Epithelial cell of esophagus (primary cell): ENCODE results near the gene ALAS1.
"Not testable (repeated sequence)": the region's sequence is repeated elsewhere in the genome, so short reads cannot be mapped to it uniquely, and the experiment has no call there.

Source experiments
- DNase-seq: peaks from one replicate; pipeline ENCODE4 v3.0.0; 2010; ENCODE audit warnings: low read depth
- H3K4me3 ChIP-seq: 2 replicates; pipeline ENCODE4 v1.5.1; 2011; ENCODE audit warnings: mild to moderate bottlenecking, low read length, control low read depth
- TF ChIP-seq, protein P1 (sequence below): IDR thresholded peaks from 2 replicates; pipeline ENCODE4 v1.5.1; 2011; ENCODE audit warnings: low read depth, mild to moderate bottlenecking, low read length, control low read depth, inconsistent platforms; ENCODE audit not compliant: insufficient read depth; ENCODE audit errors: missing control alignments

ALAS1 gene

DNA sequence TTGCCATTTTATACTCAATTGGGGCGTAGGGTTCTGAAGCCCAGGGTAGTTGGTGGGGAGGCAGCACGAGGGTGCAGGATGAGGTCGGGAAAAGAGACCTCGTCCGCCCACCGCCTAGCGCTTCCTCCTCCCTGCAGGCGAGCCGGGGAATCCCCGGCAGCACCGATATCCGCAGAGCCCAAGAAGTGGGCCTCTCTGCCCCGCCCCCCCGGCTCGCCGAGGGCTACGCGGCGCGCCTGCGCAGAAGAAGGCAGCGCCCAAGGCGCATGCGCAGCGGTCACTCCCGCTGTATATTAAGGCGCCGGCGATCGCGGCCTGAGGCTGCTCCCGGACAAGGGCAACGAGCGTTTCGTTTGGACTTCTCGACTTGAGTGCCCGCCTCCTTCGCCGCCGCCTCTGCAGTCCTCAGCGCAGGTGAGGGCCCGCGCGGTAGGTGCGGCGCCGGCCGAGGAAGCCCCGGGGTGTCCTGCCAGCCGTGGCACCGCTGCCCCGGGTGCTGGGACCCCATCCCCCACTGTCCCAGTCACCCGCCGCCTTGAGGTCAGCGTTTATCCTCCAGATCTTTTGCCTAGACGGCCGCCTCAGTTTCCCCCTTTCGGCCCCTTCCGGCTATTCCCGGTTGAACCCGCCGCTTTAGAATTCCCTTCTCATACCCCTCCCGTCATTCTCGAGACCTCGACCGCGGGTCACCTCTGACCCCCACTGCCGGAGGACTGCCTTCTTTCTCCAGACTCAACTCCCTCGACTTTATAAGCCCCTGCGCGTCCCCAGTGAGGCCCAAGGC is at the start of gene ALAS1:
TSS of gene ALAS1 (plus strand) at position 319 of the 784 bp plus-strand sequence. CDS start 1,082 bp downstream, outside the sequence.
- H3K4me3 ChIP-seq = peak within 1 kb of the TSS; percentile 80
- peak; percentile 76 for DNase-seq
- TF ChIP-seq, protein P1, sequence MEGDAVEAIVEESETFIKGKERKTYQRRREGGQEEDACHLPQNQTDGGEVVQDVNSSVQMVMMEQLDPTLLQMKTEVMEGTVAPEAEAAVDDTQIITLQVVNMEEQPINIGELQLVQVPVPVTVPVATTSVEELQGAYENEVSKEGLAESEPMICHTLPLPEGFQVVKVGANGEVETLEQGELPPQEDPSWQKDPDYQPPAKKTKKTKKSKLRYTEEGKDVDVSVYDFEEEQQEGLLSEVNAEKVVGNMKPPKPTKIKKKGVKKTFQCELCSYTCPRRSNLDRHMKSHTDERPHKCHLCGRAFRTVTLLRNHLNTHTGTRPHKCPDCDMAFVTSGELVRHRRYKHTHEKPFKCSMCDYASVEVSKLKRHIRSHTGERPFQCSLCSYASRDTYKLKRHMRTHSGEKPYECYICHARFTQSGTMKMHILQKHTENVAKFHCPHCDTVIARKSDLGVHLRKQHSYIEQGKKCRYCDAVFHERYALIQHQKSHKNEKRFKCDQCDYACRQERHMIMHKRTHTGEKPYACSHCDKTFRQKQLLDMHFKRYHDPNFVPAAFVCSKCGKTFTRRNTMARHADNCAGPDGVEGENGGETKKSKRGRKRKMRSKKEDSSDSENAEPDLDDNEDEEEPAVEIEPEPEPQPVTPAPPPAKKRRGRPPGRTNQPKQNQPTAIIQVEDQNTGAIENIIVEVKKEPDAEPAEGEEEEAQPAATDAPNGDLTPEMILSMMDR = no peak

DNA sequence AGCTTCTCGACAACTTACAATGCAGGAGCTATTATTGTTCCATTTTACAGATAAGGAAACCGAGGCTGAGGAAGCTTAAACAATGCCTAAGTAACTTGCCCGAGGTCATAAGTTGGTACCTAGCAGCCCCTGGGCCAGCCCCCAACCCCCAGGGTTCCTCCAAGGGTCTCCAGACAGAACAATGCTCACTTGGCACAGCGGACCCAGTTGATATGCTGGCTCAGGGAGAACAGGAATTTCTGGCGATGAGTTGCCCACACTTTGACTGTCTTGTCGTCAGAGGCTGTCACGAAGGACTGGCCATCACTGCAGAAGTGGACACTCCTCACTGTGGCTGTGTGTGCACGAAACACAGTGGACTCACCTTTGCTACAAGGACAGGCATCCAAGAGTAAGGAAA is 48.9 kb upstream of the ALAS1 start:
- no peak for DNase-seq
- no peak overlapping the region for H3K4me3 ChIP-seq
- TF ChIP-seq, protein P1 = no peak

DNA sequence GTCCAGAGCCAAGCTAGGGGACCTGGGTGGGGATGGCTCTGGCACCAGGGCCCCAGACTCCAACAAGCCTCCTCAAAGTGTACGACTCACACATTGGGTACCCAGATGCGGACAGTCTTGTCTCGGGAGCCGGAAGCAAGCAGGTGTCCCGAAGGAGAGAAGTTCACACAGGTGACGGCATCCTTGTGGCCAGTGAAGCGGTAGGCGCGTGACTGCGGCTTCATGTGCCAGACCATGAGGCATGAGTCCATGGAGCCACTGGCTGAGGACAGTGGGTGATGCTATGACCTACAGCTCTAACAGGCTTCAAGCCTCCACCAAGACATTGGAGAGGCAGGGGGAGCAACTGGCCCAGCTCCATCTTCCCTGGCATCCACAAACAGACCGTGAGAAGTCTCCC is 48.2 kb upstream of the ALAS1 start:
- H3K4me3 ChIP-seq = no peak overlapping the region
- TF ChIP-seq, protein P1 = no peak

DNA sequence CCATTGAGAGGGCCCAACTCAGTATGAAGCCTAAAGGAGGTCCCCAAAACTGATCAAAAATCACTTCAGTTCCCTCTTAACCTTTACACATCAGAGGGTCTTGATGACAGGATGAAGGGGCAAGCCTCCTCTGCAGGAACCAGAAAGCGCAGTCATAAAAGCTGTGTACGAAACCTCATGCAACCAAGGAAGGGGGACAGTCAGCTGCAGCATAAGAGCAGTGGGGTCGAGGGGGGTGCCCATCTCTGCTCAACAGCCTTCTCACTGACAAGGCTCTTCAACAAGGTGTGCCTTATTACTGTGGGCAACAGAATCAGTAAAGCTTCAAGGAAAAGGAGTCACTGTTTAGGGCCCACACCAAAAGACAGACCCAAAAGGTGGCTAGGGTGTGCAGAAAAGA is 47.6 kb upstream of the ALAS1 start:
- no peak for DNase-seq
- TF ChIP-seq, protein P1 = no peak
- no peak overlapping the region for H3K4me3 ChIP-seq

More for the DNA sequence above, 48.2 kb upstream of the ALAS1 start:
- DNase-seq = no peak

DNA sequence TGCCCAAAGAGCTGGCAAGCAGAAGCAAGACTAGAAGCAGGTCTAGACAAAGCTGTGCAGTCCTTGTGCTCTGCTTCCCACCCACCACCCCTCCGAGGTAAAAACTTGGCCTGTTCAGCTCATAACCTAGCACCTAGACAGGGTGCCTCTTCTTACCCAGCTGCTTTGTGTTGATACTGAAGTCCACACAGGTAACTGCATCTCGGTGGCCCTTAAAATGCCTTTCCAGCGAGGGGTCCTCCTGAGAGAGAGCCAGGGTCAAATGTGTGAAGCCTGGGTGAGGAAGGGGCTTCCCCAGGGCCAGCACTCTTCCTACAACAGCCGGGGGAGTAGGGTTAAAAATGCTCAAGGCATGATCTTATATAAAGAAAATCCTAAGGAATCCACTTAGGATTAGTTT is 47.1 kb upstream of the ALAS1 start:
- H3K4me3 ChIP-seq = no peak overlapping the region
- DNase-seq = no peak
- TF ChIP-seq, protein P1 = no peak

DNA sequence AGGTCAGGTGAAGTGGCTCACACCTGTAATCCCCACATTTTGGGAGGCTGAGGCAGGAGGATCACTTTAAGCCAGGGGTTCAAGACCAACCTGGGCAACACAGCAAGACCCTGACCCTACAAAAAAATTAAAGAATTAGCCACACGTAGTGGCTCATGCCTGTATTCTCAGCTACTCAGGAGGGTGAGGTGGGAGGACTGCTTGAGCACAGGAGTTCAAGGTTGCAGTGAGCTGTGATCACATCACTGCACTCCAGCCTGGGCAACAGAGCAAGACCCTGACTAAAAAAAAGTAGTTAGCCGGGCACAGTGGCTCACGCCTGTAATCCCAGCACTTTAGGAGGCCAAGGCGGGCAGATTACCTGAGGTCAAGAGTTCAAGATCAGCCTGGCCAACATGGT is 46.0 kb upstream of the ALAS1 start:
- DNase-seq, H3K4me3 ChIP-seq: not testable (repeated sequence)

DNA sequence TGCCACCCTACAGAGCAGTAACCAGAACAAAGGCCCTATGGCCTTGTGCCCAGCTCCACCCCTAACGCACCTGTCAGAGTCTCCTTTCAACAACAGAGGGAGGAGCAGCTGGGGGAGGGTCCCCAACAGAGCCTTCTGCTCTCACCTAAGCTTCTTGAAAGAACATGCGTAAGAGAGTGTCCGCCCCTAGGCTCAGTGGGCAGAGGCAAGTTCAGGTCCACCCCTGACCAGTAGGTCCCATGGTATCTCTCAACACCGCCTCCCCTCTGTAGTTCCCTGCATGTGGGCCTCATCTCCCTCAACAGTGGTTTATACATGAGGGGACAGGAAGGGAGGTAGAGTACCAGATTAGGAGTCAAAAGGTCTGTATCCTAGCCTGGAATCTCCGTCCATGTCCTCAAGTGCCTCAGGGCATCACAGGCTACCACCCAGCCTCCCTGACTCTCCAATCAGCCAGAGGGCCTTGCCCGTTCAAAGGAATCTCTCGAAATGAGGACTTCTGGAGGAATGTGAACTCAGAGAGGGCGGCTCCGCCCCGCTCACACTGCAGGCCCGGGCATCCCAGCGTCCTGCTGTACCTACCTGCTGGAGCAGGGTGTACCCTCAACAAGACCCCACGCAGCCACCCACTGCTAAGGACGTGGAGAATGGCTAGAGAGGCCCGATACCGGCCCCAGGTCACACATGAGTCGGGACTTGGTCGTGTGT is 44.4 kb upstream of the ALAS1 start:
- DNase-seq = peak; percentile 51
- H3K4me3 ChIP-seq = peak overlapping the region; percentile 71
- TF ChIP-seq, protein P1 = no peak
